Right ventricle myocardium inferior (tissue), 1 donor: ENCODE data around the gene OTOG. TPM values are rescaled to one million over a fixed set of nuclear protein-coding genes. Genes with fewer than 3 reads are reported as not detected.

Experiments used
- ATAC-seq: fragments of 200-7000 bp; cut with Tn5 transposase; one replicate; pipeline ENCODE4 v1.9.1; 2020; ENCODE audit warnings: mild to moderate bottlenecking, moderate library complexity
- DNase-seq: peaks from one replicate; pipeline ENCODE4 v3.0.0; 2021; ENCODE audit errors: missing footprints
- intact Hi-C: fragments of 100-400 bp; cut with DNase I; formaldehyde crosslinking; loops from one replicate; pipeline ENCODE4 v1.11.0; 2022
- total RNA-seq: library from RNA; stranded (reverse); fragmentation: NEBNext Ultra II Directional; extraction: Animal tissue kit (Norgen Biotek cat#: 25700); gene quantifications from one replicate; pipeline ENCODE4 v1.2.1, GENCODE V29; 2021
- donor health status: DM: no; HTN: yes; CAD: no; lungs with severe emphysema.

The OTOG gene
- total RNA-seq, 1 donor from 2014 or later: not detected

- DNase-seq: no peak
- intact Hi-C loops: no loop called here
Observed at GRCh38 chr11:17638311-17638710, 91.3 kb downstream of the OTOG start.

GRCh38 chr11:17639091-17639490 is 92.0 kb downstream of the OTOG start:
- ATAC-seq (no peak), DNase-seq (no peak)
- intact Hi-C loops: no loop called here

More at GRCh38 chr11:17638311-17638710, 91.3 kb downstream of the OTOG start:
- ATAC-seq: no peak

GRCh38 chr11:17639781-17640180 is 92.7 kb downstream of the OTOG start:
- intact Hi-C loops: no loop called here
- ATAC-seq (no peak), DNase-seq (no peak)

GRCh38 chr11:17640493-17641164 is 93.6 kb downstream of the OTOG start:
- ATAC-seq (no peak), DNase-seq (no peak)
- intact Hi-C loops: no loop called here

- intact Hi-C loops: no loop called here
- DNase-seq: no peak
Observed at GRCh38 chr11:17641792-17642350, 94.8 kb downstream of the OTOG start.

GRCh38 chr11:17642370-17642769 is 95.3 kb downstream of the OTOG start:
- ATAC-seq (no peak), DNase-seq (no peak)
- intact Hi-C loops: no loop called here

More at GRCh38 chr11:17641792-17642350, 94.8 kb downstream of the OTOG start:
- no peak for ATAC-seq

- intact Hi-C loops: no loop called here
- DNase-seq (no peak), ATAC-seq (no peak)
Observed at GRCh38 chr11:17642980-17643379, 95.9 kb downstream of the OTOG start.

GRCh38 chr11:17643506-17644405 is 96.7 kb downstream of the OTOG start:
- intact Hi-C loops: no loop called here
- ATAC-seq: no peak
- DNase-seq: no peak

GRCh38 chr11:17645190-17645970 is 98.3 kb downstream of the OTOG start:
- intact Hi-C loops: no loop called here
- ATAC-seq (no peak), DNase-seq (no peak)

- ATAC-seq (no peak), DNase-seq (no peak)
- intact Hi-C loops: no loop called here
Observed at GRCh38 chr11:17646451-17647145, 99.5 kb downstream of the OTOG start.

GRCh38 chr11:17648528-17648927 is 101.5 kb downstream of the OTOG start:
- intact Hi-C loops: no loop called here
- no peak for DNase-seq
- ATAC-seq: no peak

- DNase-seq: no peak
- intact Hi-C loops: no loop called here
Observed at GRCh38 chr11:17649261-17649660, 102.2 kb downstream of the OTOG start.

GRCh38 chr11:17649696-17650095 is 102.6 kb downstream of the OTOG start:
- intact Hi-C loops: no loop called here
- ATAC-seq (no peak), DNase-seq (no peak)

More at GRCh38 chr11:17649261-17649660, 102.2 kb downstream of the OTOG start:
- ATAC-seq: no peak

- ATAC-seq (no peak), DNase-seq (no peak)
- intact Hi-C loops: no loop called here
Observed at GRCh38 chr11:17650127-17650911, 103.3 kb downstream of the OTOG start.

- intact Hi-C loops: no loop called here
- no peak for ATAC-seq
- DNase-seq: no peak
Observed at GRCh38 chr11:17651061-17651460, 104.0 kb downstream of the OTOG start.

GRCh38 chr11:17651681-17652080 is 104.6 kb downstream of the OTOG start:
- DNase-seq (no peak), ATAC-seq (no peak)
- intact Hi-C loops: no loop called here

- ATAC-seq: peak; percentile 78
- DNase-seq: no peak
- intact Hi-C loops: no loop called here
Observed at GRCh38 chr11:17652556-17652955, 105.5 kb downstream of the OTOG start.

- DNase-seq (no peak), ATAC-seq (no peak)
- intact Hi-C loops: no loop called here
Observed at GRCh38 chr11:17653611-17654010, 106.6 kb downstream of the OTOG start.
